Keratinocyte (primary cell): ENCODE measurements around the gene TMPRSS3. TPM values are rescaled to one million over a fixed set of nuclear protein-coding genes. Genes with fewer than 3 reads are reported as not detected.

Experiments used
- DNase-seq: peaks from one replicate; pipeline ENCODE4 v3.0.0-alpha.2; 2011; ENCODE audit warnings: low read depth, missing footprints, low spot score
- FAIRE-seq: peaks from 2 replicates; lab custom pipeline; 2011; peaks lifted over from hg19 to GRCh38; lab: Jason Lieb, UNC
- H2AFZ ChIP-seq: 2 replicates; pipeline ENCODE4 v1.6.0; 2012; ENCODE audit warnings: low read length, control low read depth, inconsistent platforms; ENCODE audit not compliant: control insufficient read depth
- H3K27ac ChIP-seq: 2 replicates; pipeline ENCODE4 v1.5.1; 2011; ENCODE audit warnings: low read length; ENCODE audit not compliant: control insufficient read depth, insufficient read depth
- H3K27me3 ChIP-seq: 3 replicates; pipeline ENCODE4 v1.6.0; 2011; ENCODE audit warnings: low read length; ENCODE audit not compliant: control insufficient read depth, insufficient read depth; ENCODE audit errors: extremely low read depth
- H3K36me3 ChIP-seq, 2 experiments: 2 replicates in 1 of 2; 3 replicates in 1 of 2; pipeline ENCODE4 v1.5.1; 2011; ENCODE audit warnings: low read length in 2 of 2, mild to moderate bottlenecking in 1 of 2; ENCODE audit not compliant: control insufficient read depth in 2 of 2, insufficient read depth in 2 of 2; ENCODE audit errors: extremely low read depth in 1 of 2
- H3K4me1 ChIP-seq: 3 replicates; pipeline ENCODE4 v1.5.1; 2011; ENCODE audit warnings: low read length; ENCODE audit not compliant: control insufficient read depth, insufficient read depth; ENCODE audit errors: extremely low read depth
- H3K4me2 ChIP-seq: 3 replicates; pipeline ENCODE4 v1.6.0; 2011; ENCODE audit warnings: low read depth, low read length; ENCODE audit not compliant: control insufficient read depth, insufficient read depth; ENCODE audit errors: extremely low read depth
- H3K4me3 ChIP-seq, 3 experiments: fragments of 200-600 bp in 1 of 3; sonication (generic) in 1 of 3; 2 replicates in 2 of 3; 3 replicates in 1 of 3; pipeline ENCODE4 v1.5.1; 2011 to 2016; ENCODE audit warnings: low read length in 3 of 3, mild to moderate bottlenecking in 3 of 3, control low read depth in 2 of 3, inconsistent platforms in 1 of 3, low read depth in 1 of 3, mixed read lengths in 1 of 3, mixed run types in 1 of 3, moderate library complexity in 1 of 3; ENCODE audit not compliant: control insufficient read depth in 2 of 3, insufficient read depth in 2 of 3; ENCODE audit errors: extremely low read depth in 1 of 3
- H3K79me2 ChIP-seq: 2 replicates; pipeline ENCODE4 v1.6.0; 2012; ENCODE audit warnings: low read length; ENCODE audit not compliant: control insufficient read depth, insufficient read depth
- H3K9ac ChIP-seq: 3 replicates; pipeline ENCODE4 v1.6.0; 2011; ENCODE audit warnings: low read length; ENCODE audit not compliant: control insufficient read depth, insufficient read depth; ENCODE audit errors: extremely low read depth
- H3K9me1 ChIP-seq: 3 replicates; pipeline ENCODE4 v1.6.0; 2011; ENCODE audit warnings: low read length; ENCODE audit not compliant: control insufficient read depth, insufficient read depth; ENCODE audit errors: extremely low read depth
- H3K9me3 ChIP-seq: 2 replicates; pipeline ENCODE4 v1.5.1; 2012; ENCODE audit warnings: low read depth, low read length; ENCODE audit not compliant: control insufficient read depth
- H4K20me1 ChIP-seq: 3 replicates; pipeline ENCODE4 v1.6.0; 2011; ENCODE audit warnings: low read length; ENCODE audit not compliant: control insufficient read depth, insufficient read depth; ENCODE audit errors: extremely low read depth
- EZH2 ChIP-seq: IDR thresholded peaks from one replicate; pipeline ENCODE4 v1.6.1; 2012; ENCODE audit warnings: inconsistent platforms, mild to moderate bottlenecking, low read length, moderate library complexity
- dilution Hi-C: fragments of 300-500 bp; cut with MboI; formaldehyde crosslinking; loops from one replicate; pipeline ENCODE4 v1.7.0; 2020; ENCODE audit warnings: low sequenced_read_pairs; ENCODE audit not compliant: extremely low pct_ligation_motif_present
- polyA plus RNA-seq, 5 experiments: library from polyadenylated mRNA; depleted of rRNA in 3 of 5; stranded (reverse) in 3 of 5; stranded (forward) in 1 of 5; unstranded in 1 of 5; fragments of >200 nt; gene quantifications; 1 replicate in 1 of 5; 2 replicates in 3 of 5; 3 replicates in 1 of 5; pipeline versions ENCODE4 v1.2.1 to v1.2.3, GENCODE V29; 2011 to 2012; ENCODE audit warnings: missing spikeins in 2 of 5, low read depth in 1 of 5, low replicate concordance in 1 of 5
- TF ChIP-seq, protein P1 (sequence below), 3 experiments: IDR thresholded peaks in 1 of 3; conservative IDR thresholded peaks in 1 of 3; optimal IDR thresholded peaks in 1 of 3; 2 replicates in 2 of 3; 3 replicates in 1 of 3; pipeline versions ENCODE3 to v1.5.1; 2011; ENCODE audit warnings: low read length in 3 of 3, mild to moderate bottlenecking in 3 of 3, moderate library complexity in 2 of 3, control low read depth in 1 of 3, inconsistent platforms in 1 of 3; ENCODE audit not compliant: insufficient read depth in 2 of 3; ENCODE audit errors: extremely low read depth in 1 of 3

Gene TMPRSS3
- polyA plus RNA-seq, 1 donor (not counting 4 experiments of a cell fraction or from before 2014, with no cell fraction given): not detected

- H3K27me3 ChIP-seq: no peaks in the 10 kb centered on the region
- dilution Hi-C loops: no loop called here
- no peaks in the 10 kb centered on the region for H3K79me2 ChIP-seq
- FAIRE-seq: no peak
- H3K4me2 ChIP-seq: no peak overlapping the region
- H3K4me3 ChIP-seq: no peak overlapping the region
- no peaks in the 10 kb centered on the region for H3K9me1 ChIP-seq
- H3K36me3 ChIP-seq: no peaks in the 10 kb centered on the region
- TF ChIP-seq, protein P1, sequence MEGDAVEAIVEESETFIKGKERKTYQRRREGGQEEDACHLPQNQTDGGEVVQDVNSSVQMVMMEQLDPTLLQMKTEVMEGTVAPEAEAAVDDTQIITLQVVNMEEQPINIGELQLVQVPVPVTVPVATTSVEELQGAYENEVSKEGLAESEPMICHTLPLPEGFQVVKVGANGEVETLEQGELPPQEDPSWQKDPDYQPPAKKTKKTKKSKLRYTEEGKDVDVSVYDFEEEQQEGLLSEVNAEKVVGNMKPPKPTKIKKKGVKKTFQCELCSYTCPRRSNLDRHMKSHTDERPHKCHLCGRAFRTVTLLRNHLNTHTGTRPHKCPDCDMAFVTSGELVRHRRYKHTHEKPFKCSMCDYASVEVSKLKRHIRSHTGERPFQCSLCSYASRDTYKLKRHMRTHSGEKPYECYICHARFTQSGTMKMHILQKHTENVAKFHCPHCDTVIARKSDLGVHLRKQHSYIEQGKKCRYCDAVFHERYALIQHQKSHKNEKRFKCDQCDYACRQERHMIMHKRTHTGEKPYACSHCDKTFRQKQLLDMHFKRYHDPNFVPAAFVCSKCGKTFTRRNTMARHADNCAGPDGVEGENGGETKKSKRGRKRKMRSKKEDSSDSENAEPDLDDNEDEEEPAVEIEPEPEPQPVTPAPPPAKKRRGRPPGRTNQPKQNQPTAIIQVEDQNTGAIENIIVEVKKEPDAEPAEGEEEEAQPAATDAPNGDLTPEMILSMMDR (optimal IDR thresholded peaks at IDR 0.05 in 1 of 3, IDR thresholded peaks at IDR 0.05 in 1 of 3, conservative IDR thresholded peaks at IDR 0.05 in 1 of 3; ENCODE audit: extremely low read depth in 1 of 3, insufficient read depth in 2 of 3, low read length in 3 of 3): no peak
- TF ChIP-seq EZH2: no peak
- H3K9me3 ChIP-seq: no peaks in the 10 kb centered on the region
- no peaks in the 10 kb centered on the region for H4K20me1 ChIP-seq
- no peaks in the 10 kb centered on the region for H3K4me1 ChIP-seq
- H2AFZ ChIP-seq: no peak overlapping the region
- H3K9ac ChIP-seq: no peak overlapping the region
- no peak overlapping the region for H3K27ac ChIP-seq
- no peak for DNase-seq
These were observed 8.7 kb upstream of the TMPRSS3 start for GRCh38 chr21:42404539-42404938.

DNA sequence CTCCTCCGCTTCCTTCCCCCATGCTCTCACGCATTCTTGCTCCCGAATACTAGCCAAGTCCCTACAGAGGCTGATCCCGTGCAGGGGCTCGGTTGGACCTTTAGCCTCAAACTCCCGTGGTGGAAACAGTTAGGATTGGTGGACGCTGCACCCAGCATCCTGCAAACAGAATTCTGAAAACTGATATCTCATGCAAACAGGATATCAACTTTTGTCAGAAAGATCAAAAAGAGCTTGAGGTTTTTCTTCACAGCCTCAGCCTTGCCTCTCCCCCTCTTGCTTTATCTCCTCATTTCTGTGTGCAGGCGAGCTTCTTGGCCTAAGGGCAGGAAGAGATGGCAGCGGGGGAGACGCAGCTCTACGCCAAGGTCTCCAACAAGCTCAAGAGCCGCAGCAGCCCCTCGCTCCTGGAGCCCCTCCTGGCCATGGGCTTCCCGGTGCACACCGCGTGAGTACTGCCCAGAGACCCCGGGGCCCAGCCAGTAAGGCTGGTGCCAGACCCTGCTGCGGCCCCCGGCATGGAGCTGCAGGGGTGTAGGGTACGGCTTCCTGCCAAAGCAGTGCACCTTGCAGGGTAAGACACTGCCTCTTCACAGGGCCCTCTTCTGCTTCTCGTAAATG lies 7.9 kb upstream of the TMPRSS3 start, which contains the start of gene UBASH3A:
TSS of gene UBASH3A (plus strand) at position 292 of the 621 bp plus-strand sequence. CDS start at position 336, 44 bp downstream.
- Histone ChIP-seq H3K9ac (no peak within 1 kb of the TSS), H3K4me3 (no peak within 1 kb of the TSS)
- FAIRE-seq: no peak

More for the DNA sequence above, 7.9 kb upstream of the TMPRSS3 start, which contains the start of gene UBASH3A:
- H3K4me1 ChIP-seq: no peaks in the 10 kb centered on the region
- H3K79me2 ChIP-seq: no peaks in the 10 kb centered on the region
- no peaks in the 10 kb centered on the region for H3K9me1 ChIP-seq
- H4K20me1 ChIP-seq: no peaks in the 10 kb centered on the region
- H2AFZ ChIP-seq: no peak within 1 kb of the TSS
- no peak within 1 kb of the TSS for H3K4me2 ChIP-seq
- no peaks in the 10 kb centered on the region for H3K36me3 ChIP-seq
- no peaks in the 10 kb centered on the region for H3K9me3 ChIP-seq
- TF ChIP-seq, protein P1 (optimal IDR thresholded peaks at IDR 0.05 in 1 of 3, IDR thresholded peaks at IDR 0.05 in 1 of 3, conservative IDR thresholded peaks at IDR 0.05 in 1 of 3; ENCODE audit: extremely low read depth in 1 of 3, insufficient read depth in 2 of 3, low read length in 3 of 3): no peak
- TF ChIP-seq EZH2: no peak
- DNase-seq: no peak
- H3K27ac ChIP-seq: no peak within 1 kb of the TSS
- dilution Hi-C loops: no loop called here
- H3K27me3 ChIP-seq: no peaks in the 10 kb centered on the region
